GM19324 (cell line): Measurements from ENCODE around the gene SLC16A3.
"Not testable (repeated sequence)": the region's sequence is repeated elsewhere in the genome, so short reads cannot be mapped to it uniquely, and the experiment has no call there.

Experiments used
- ATAC-seq: cut with Tn5 transposase; IDR thresholded peaks from one replicate; pipeline ENCODE4 v1.9.1; 2021; ENCODE audit warnings: mild to moderate bottlenecking, moderate library complexity; ENCODE audit not compliant: unreplicated experiment, low FRiP score

Gene SLC16A3

GRCh38 chr17:82228842-82229697, at the start of gene SLC16A3:
Gene SLC16A3 (plus strand): TSS chr17:82229042. CDS start chr17:82236009, 6,967 bp downstream.
- ATAC-seq: peak; percentile 36

- ATAC-seq: no peak
Observed at GRCh38 chr17:82179412-82179811, 49.4 kb upstream of the SLC16A3 start.

GRCh38 chr17:82179946-82180475, 48.8 kb upstream of the SLC16A3 start:
- no peak for ATAC-seq

GRCh38 chr17:82180776-82181528, 47.9 kb upstream of the SLC16A3 start:
- no peak for ATAC-seq

- ATAC-seq: no peak
Observed at GRCh38 chr17:82184761-82185160, 44.1 kb upstream of the SLC16A3 start.

GRCh38 chr17:82186221-82186620, 42.6 kb upstream of the SLC16A3 start:
- ATAC-seq: no peak

GRCh38 chr17:82187500-82187899, 41.3 kb upstream of the SLC16A3 start:
- ATAC-seq: no peak

GRCh38 chr17:82188001-82188961, 40.6 kb upstream of the SLC16A3 start:
- no peak for ATAC-seq

GRCh38 chr17:82193050-82193449, 35.8 kb upstream of the SLC16A3 start:
- ATAC-seq: not testable (repeated sequence)

GRCh38 chr17:82193520-82194220, 35.2 kb upstream of the SLC16A3 start:
- ATAC-seq: no peak

- no peak for ATAC-seq
Observed at GRCh38 chr17:82194765-82195164, 34.1 kb upstream of the SLC16A3 start.

- no peak for ATAC-seq
Observed at GRCh38 chr17:82195675-82196672, 32.9 kb upstream of the SLC16A3 start.

- ATAC-seq: no peak
Observed at GRCh38 chr17:82198092-82198491, 30.8 kb upstream of the SLC16A3 start.

- no peak for ATAC-seq
Observed at GRCh38 chr17:82199496-82199895, 29.3 kb upstream of the SLC16A3 start.

GRCh38 chr17:82200135-82200534, 28.7 kb upstream of the SLC16A3 start:
- ATAC-seq: no peak

GRCh38 chr17:82200743-82201497, 27.9 kb upstream of the SLC16A3 start:
- ATAC-seq: no peak

- ATAC-seq: no peak
Observed at GRCh38 chr17:82201498-82201910, 27.3 kb upstream of the SLC16A3 start.

- ATAC-seq: no peak
Observed at GRCh38 chr17:82202981-82203380, 25.9 kb upstream of the SLC16A3 start.
